Kidney epithelial cell (primary cell): ENCODE measurements around the gene PSMB7. TPM values are rescaled to one million over a fixed set of nuclear protein-coding genes. Genes with fewer than 3 reads are reported as not detected.

Experiments
- DNase-seq: peaks from one replicate; pipeline ENCODE4 v3.0.0-alpha.2; 2010; ENCODE audit warnings: low read depth
- H3K27me3 ChIP-seq: 2 replicates; pipeline ENCODE4 v1.6.0; 2011; ENCODE audit warnings: low read length; ENCODE audit not compliant: control insufficient read depth, insufficient read depth
- H3K36me3 ChIP-seq: 2 replicates; pipeline ENCODE4 v1.5.1; 2011; ENCODE audit warnings: low read length; ENCODE audit not compliant: control insufficient read depth, insufficient read depth
- H3K4me3 ChIP-seq: 2 replicates; pipeline ENCODE4 v1.5.1; 2011; ENCODE audit warnings: low read depth, mild to moderate bottlenecking, control low read depth, low read length
- CTCF ChIP-seq: IDR thresholded peaks from 2 replicates; pipeline ENCODE4 v1.5.1; 2011; ENCODE audit warnings: mild to moderate bottlenecking, moderate library complexity, low read length, control low read depth, inconsistent platforms; ENCODE audit not compliant: insufficient read depth, poor library complexity, severe bottlenecking
- total RNA-seq: library from RNA; depleted of rRNA; stranded (reverse); fragments of >200 nt; gene quantifications from 2 replicates; pipeline ENCODE4 v1.2.3, GENCODE V29; 2015

Gene PSMB7
- total RNA-seq, 1 donor from 2014 or later = 419 TPM

DNA sequence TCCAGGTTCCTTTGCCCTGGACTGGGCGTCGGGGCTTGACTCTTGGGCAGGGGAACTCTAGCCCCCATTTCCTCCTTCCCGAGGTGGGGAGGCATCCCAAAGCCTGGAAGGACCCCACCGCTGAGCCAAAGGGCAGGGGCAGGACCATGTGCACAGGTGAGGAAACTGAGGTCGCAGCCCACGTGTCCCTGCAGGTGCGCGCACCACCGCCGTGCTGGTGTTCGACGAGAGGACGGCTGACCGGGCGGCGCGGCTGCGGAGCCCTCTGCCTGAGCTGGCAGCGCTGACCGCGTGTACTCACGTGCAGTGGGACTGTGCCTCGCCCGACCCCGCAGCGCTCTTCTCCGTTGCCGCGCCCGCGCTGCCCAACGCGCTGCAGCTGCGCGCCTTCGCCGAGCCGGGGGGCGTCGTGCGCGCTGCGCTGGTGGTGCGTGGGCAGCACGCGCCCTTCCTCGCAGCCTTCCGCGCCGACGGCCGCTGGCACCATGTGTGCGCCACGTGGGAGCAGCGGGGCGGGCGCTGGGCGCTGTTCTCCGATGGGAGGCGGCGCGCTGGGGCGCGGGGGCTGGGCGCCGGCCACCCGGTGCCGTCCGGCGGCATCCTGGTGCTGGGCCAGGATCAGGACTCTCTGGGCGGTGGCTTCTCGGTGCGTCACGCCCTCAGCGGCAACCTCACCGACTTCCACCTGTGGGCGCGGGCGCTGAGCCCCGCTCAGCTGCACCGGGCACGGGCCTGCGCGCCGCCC lies 37.8 kb upstream of the PSMB7 start:
- no peak for DNase-seq
- Histone ChIP-seq H3K4me3 (no peak overlapping the region), H3K27me3 (peaks cover 59% of the 10 kb centered on the region), H3K36me3 (no peaks in the 10 kb centered on the region)
- no peak for TF ChIP-seq CTCF

DNA sequence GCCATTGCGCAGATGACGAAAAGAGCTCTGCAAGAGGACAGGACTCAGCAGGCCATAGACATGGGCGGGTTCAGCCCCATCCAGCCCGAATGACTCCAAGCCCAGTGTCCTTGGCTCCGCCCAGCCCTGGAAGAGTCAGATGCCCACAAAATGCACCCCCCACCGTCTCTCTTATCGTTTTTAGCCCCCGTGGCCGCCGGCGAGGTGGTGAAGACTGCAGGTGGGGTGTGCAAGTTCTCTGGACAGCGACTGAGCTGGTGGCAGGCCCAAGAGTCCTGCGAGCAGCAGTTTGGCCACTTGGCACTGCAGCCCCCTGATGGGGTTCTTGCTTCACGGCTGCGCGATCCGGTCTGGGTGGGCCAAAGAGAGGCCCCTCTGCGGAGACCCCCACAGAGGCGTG lies 37.1 kb upstream of the PSMB7 start:
- Histone ChIP-seq H3K27me3 (peaks cover 59% of the 10 kb centered on the region), H3K36me3 (no peaks in the 10 kb centered on the region), H3K4me3 (no peak overlapping the region)
- DNase-seq = no peak
- no peak for TF ChIP-seq CTCF

- no peak overlapping the region for H3K4me3 ChIP-seq
- peaks cover 58% of the 10 kb centered on the region for H3K27me3 ChIP-seq
- no peak for TF ChIP-seq CTCF
- no peaks in the 10 kb centered on the region for H3K36me3 ChIP-seq
- no peak for DNase-seq
Measured at GRCh38 chr9:124450931-124451661, 35.9 kb upstream of the PSMB7 start.

- no peaks in the 10 kb centered on the region for H3K36me3 ChIP-seq
- no peak for TF ChIP-seq CTCF
- H3K27me3 ChIP-seq = peaks cover 53% of the 10 kb centered on the region
- no peak for DNase-seq
- H3K4me3 ChIP-seq = peak within 1 kb of the TSS; percentile 6
Measured at GRCh38 chr9:124450241-124450924, 35.1 kb upstream of the PSMB7 start, which contains the start of gene ADGRD2. Gene ADGRD2, plus strand, starts transcription at chr9:124450451. Its CDS starts 1,216 bp downstream, at chr9:124451667.

GRCh38 chr9:124449381-124450151 lies 34.3 kb upstream of the PSMB7 start:
- Histone ChIP-seq H3K36me3 (no peaks in the 10 kb centered on the region), H3K4me3 (no peak overlapping the region), H3K27me3 (peaks cover 48% of the 10 kb centered on the region)
- no peak for TF ChIP-seq CTCF
- DNase-seq = no peak
